Keratinocyte (primary cell): ENCODE results near the gene C19orf85.

Experiments used
- EZH2 ChIP-seq: IDR thresholded peaks from one replicate; pipeline ENCODE4 v1.6.1; 2012; ENCODE audit warnings: inconsistent platforms, mild to moderate bottlenecking, low read length, moderate library complexity
- TF ChIP-seq, protein P1 (sequence below), 3 experiments: IDR thresholded peaks in 1 of 3; conservative IDR thresholded peaks in 1 of 3; optimal IDR thresholded peaks in 1 of 3; 2 replicates in 2 of 3; 3 replicates in 1 of 3; pipeline versions ENCODE3 to v1.5.1; 2011; ENCODE audit warnings: low read length in 3 of 3, mild to moderate bottlenecking in 3 of 3, moderate library complexity in 2 of 3, control low read depth in 1 of 3, inconsistent platforms in 1 of 3; ENCODE audit not compliant: insufficient read depth in 2 of 3; ENCODE audit errors: extremely low read depth in 1 of 3

DNA sequence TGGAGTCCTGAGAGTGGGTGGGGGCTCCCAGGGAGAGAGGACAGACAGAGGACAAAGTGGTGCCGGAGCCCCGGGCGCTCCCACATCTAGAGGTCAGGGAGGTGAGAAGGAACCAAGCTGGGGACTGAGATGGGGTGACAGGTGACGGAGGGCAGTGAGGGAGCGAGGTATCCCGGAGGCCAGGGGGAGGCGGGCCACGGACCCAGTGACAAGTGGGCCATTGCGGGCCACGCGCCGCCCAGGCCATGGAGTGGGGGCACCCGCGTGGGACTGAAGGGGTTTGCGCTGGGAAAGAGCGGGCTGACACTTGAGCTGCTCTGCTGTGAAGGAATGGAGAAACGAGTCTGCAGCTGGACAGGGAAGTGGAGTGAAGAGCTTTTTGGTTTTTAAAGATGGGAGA lies 14.5 kb upstream of the C19orf85 start:
- TF ChIP-seq, protein P1, sequence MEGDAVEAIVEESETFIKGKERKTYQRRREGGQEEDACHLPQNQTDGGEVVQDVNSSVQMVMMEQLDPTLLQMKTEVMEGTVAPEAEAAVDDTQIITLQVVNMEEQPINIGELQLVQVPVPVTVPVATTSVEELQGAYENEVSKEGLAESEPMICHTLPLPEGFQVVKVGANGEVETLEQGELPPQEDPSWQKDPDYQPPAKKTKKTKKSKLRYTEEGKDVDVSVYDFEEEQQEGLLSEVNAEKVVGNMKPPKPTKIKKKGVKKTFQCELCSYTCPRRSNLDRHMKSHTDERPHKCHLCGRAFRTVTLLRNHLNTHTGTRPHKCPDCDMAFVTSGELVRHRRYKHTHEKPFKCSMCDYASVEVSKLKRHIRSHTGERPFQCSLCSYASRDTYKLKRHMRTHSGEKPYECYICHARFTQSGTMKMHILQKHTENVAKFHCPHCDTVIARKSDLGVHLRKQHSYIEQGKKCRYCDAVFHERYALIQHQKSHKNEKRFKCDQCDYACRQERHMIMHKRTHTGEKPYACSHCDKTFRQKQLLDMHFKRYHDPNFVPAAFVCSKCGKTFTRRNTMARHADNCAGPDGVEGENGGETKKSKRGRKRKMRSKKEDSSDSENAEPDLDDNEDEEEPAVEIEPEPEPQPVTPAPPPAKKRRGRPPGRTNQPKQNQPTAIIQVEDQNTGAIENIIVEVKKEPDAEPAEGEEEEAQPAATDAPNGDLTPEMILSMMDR (optimal IDR thresholded peaks at IDR 0.05 in 1 of 3, IDR thresholded peaks at IDR 0.05 in 1 of 3, conservative IDR thresholded peaks at IDR 0.05 in 1 of 3; ENCODE audit: extremely low read depth in 1 of 3, insufficient read depth in 2 of 3, low read length in 3 of 3), result no peak
- TF ChIP-seq EZH2, result no peak
